Ectodermal cell (in vitro differentiated cells): ENCODE data around the gene APC2.

Experiments used
- H3K27ac ChIP-seq: 2 replicates; pipeline ENCODE4 v1.7.0; 2013; ENCODE audit warnings: mild to moderate bottlenecking, low read depth, low read length; ENCODE audit not compliant: insufficient read depth, poor library complexity, severe bottlenecking
- H3K27me3 ChIP-seq: 2 replicates; pipeline ENCODE4 v1.7.0; 2013; ENCODE audit warnings: mild to moderate bottlenecking, low read length; ENCODE audit not compliant: insufficient read depth, control insufficient read depth, poor library complexity, severe bottlenecking
- H3K36me3 ChIP-seq: one replicate; pipeline ENCODE4 v1.7.0; 2013; ENCODE audit warnings: low read length; ENCODE audit not compliant: control insufficient read depth, insufficient read depth
- H3K4me1 ChIP-seq: one replicate; pipeline ENCODE4 v1.7.0; 2013; ENCODE audit warnings: low read length; ENCODE audit not compliant: control insufficient read depth, insufficient read depth
- H3K4me3 ChIP-seq: 2 replicates; pipeline ENCODE4 v1.7.0; 2013; ENCODE audit warnings: low read depth, low read length, control low read depth; ENCODE audit not compliant: insufficient read depth
- H3K9me3 ChIP-seq: 2 replicates; pipeline ENCODE4 v1.7.0; 2013; ENCODE audit warnings: mild to moderate bottlenecking, low read length, moderate library complexity; ENCODE audit not compliant: control insufficient read depth
- WGBS, 2 experiments: methylation state at CpG; one replicate each; pipeline ENCODE4 v1.1.7; 2013; ENCODE audit warnings: missing lambda C conversion rate in 2 of 2; 5-methylcytosine and 5-hydroxymethylcytosine counted together

APC2 gene

DNA sequence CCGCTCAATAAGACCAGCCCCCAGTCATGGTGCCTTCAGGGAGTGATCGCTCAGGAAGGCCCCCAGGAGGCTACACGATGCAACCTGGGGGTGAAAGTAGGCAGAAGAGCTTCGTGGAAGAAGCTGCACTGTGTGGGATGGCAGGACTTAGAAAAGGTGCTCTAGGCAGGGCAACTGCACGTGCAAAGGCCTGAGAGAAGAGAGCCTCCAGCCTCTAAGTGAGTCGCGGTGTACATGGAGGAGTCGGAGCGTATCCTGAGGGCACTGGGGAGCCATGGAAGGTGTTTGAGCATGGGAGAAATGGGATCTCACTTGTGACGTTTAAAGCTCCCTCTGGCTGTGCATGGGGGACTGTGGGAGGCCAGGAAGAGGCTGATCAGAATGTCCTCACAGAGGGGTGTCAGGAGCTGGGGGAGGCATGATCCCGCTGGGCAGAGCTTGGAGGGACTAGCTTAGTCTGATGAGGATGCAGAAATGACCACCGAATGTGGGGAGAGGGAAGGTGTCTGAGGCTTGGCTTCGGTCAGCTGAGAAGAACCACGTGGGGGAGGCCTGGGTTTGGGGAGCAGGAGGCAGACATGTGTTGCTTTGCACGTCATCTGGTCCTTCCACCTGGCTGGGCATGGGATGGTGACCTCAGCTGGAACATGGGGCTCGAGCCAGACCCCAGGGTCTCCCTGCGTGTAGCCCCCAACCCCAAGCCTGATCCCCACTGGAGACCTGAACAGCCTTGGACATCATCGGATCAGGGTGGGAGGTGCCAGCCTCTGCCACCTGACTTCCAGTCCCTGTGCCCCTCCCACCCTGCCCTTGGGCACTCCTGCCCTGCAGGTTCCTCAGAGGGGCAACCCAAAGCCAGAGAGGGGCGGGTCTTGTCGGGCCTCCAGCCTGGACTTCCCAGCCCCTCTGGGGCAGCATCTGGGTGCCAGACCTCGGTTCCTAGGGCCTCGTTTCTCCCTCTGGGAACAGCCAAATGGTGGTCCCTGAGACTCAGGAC is 1.1 kb downstream of the APC2 start:
- Histone ChIP-seq H3K4me1 (peaks cover 25% of the 10 kb centered on the region), H3K4me3 (peak overlapping the region; percentile 30), H3K27me3 (peaks cover 96% of the 10 kb centered on the region), H3K27ac (peak overlapping the region; percentile 42), H3K36me3 (peaks cover 3% of the 10 kb centered on the region), H3K9me3 (no peaks in the 10 kb centered on the region)
- 60 to 62% methylated on average over 22 of the region's 22 CpGs for WGBS, 2 experiments

DNA sequence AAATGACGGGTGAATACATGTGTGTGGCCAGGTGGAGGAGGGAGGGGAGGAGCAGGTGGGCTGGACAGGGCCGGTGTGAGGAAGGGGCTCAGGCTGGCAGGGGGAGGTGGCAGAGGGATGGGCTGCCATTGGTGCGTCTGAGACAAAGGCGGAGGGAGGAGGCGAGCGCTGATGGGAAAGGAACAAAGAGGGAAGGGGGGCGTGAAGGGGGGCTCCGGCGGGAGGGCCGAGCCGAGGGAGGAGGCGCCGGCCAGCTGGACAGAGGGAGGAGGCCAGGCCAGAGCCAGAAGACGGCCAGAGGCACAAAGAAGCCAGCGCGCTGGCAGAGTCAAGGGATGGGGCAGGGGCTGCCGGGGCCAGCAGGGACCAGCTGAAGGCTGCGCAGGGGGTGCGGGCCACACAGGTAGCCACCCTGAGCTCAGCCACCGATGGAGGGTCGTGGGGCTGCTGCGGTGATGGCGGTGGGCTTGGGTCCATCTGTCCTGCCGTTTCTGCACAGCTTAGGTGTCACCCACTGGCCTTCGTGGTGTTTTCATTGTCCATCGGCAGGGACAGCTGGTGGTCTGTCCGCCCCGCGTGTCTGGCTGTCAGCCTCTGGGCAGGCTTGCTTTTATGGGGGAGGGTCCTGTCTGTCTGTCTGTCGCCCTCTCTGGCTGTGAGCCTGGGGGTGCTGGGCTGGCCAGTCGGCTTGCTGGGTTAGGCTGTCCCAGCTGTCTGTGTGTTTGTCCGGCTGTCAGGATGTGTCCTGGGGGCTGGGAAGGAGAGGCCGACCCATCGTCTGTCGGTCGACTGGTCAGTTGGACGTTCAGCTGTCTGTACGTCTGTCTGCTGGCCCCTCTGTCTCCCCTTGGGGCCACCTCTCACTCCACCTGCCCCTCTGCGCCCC is 2.2 kb downstream of the APC2 start:
- peaks cover 3% of the 10 kb centered on the region for H3K36me3 ChIP-seq
- peaks cover 94% of the 10 kb centered on the region for H3K27me3 ChIP-seq

DNA sequence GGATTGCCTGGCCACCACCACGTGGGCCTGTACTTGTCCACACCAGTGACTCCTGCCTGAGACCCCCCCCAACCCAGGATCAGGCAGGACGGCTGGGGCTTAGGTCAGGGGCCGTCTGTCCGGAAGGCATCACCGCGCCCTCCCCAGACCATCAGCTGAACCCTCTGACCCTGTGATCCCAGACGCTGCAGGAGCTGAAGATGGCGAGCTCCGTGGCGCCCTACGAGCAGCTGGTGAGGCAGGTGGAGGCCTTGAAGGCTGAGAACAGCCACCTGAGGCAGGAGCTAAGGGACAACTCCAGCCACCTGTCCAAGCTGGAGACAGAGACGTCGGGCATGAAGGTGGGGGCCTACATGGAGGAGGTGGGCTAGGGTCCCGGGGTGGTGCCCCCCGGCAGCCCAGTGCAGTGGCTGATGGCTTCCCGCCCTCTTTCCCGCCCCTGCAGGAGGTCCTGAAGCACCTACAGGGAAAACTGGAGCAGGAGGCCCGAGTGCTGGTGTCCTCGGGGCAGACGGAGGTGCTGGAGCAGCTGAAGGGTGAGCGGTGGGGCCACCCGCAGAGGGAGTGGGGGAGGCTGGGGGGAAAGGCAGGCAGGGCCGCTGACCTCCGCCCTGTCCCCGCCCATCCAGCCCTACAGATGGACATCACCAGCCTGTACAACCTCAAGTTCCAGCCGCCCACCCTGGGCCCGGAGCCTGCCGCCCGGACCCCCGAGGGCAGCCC is 3.0 kb downstream of the APC2 start:
- Histone ChIP-seq H3K4me1 (peaks cover 15% of the 10 kb centered on the region), H3K36me3 (peaks cover 3% of the 10 kb centered on the region), H3K27ac (peak overlapping the region; percentile 36), H3K27me3 (peaks cover 89% of the 10 kb centered on the region), H3K9me3 (no peaks in the 10 kb centered on the region), H3K4me3 (peak overlapping the region; percentile 15)
- WGBS, 2 experiments: 74 to 76% methylated on average over 30 of the region's 30 CpGs

More for the DNA sequence above, 2.2 kb downstream of the APC2 start:
- Histone ChIP-seq H3K4me1 (peaks cover 17% of the 10 kb centered on the region), H3K9me3 (no peaks in the 10 kb centered on the region), H3K4me3 (peak overlapping the region; percentile 15), H3K27ac (peak overlapping the region; percentile 42)
- 38 to 41% methylated on average over 39 of the region's 39 CpGs for WGBS, 2 experiments

DNA sequence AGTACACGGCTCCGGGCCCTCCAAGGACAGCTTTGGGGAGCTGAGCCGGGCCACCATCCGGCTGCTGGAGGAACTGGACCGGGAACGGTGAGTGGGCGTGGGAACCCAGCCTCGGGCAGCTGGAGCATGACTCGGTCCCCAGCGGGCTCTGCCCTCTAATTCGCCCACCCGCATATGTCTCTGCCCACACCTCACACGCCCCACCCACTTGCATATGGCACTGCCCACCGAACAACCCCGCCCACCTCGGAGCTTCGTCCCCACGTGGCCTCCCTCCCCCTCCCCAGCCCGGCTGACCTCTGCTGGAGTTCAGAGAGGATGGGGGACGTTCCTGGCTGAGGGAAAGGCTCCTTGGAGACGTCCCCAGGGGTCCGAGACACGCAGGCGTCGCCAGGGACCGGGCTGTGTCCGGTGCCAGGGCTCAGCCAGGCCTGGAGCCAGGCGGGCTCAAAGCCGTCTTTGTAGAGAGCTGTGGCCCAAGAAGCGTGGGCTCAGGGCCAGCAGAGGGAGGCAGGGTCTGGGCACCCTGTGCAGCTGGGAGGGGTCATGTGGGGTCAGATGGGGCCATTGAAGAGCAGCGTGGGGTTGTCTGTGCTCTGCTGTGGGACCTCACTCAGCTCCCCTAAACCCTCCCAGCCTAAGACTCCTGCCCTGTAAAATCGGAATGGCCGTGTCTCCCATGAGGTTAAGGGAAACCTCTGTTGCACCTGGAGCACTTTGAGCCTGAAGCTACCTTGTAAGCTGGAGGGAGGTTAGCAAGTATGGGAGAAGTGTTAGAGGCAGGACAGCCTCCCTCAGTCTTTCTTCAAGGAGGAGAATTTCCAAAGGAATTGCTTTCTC is 3.8 kb downstream of the APC2 start:
- Histone ChIP-seq H3K27me3 (peaks cover 81% of the 10 kb centered on the region), H3K9me3 (no peaks in the 10 kb centered on the region), H3K36me3 (peaks cover 3% of the 10 kb centered on the region), H3K4me1 (peaks cover 15% of the 10 kb centered on the region), H3K4me3 (no peak overlapping the region), H3K27ac (no peak overlapping the region)
- 47 to 53% methylated on average over 33 of the region's 33 CpGs for WGBS, 2 experiments

DNA sequence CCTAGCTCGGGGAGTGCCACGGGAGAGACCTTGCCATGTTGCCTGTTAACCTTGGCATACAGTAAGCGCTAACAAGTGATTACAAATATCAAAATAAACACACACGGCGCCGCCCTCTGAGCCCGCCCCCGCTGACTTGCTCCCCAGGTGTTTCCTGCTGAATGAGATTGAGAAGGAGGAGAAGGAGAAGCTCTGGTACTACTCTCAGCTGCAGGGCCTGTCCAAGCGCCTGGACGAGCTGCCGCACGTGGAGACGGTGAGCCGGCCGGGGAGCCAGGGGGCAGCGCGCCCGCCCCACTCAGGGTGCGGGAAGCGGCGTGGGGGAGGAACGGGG is 5.0 kb downstream of the APC2 start:
- WGBS, 2 experiments: 66 to 69% methylated on average over 21 to 22 of the region's 22 CpGs
- peaks cover 3% of the 10 kb centered on the region for H3K36me3 ChIP-seq
- H3K27ac ChIP-seq: no peak overlapping the region
- H3K4me1 ChIP-seq: peaks cover 15% of the 10 kb centered on the region
- no peak overlapping the region for H3K4me3 ChIP-seq
- peaks cover 68% of the 10 kb centered on the region for H3K27me3 ChIP-seq
- H3K9me3 ChIP-seq: no peaks in the 10 kb centered on the region

DNA sequence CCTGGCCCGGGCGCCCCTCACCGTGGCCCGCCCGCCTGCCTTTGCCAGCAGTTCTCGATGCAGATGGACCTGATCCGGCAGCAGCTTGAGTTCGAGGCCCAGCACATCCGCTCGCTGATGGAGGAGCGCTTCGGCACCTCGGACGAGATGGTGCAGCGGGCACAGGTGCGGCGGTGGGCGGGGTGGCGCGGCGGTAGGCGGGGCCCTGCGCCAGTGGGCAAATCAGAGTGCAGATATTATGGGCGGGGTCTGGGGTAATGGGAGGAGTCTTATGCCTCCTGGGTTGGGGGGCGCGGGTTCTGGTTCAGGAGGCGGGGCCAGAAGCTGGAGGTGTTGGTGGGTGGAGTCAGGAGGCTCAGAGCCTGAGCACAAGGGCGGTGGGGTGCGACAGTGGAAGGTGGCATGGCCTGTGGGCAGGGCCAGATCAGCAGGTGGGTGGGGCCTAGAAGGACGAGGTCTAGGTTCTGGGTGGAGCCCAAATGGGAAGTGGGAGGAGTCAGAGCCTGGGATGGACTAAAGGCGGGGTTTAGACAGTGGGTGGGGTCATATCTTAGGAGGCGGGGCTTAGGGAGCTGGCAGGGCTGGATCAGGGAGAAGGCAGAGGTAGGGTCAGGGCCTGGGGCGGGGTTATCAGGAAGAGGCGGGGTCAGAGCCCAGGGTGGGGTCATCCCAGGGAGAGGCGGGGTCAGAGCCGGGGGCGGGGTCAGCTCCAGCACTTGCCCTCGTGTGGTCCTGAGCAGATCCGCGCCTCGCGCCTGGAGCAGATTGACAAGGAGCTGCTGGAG is 5.6 kb downstream of the APC2 start:
- Histone ChIP-seq H3K9me3 (no peaks in the 10 kb centered on the region), H3K4me3 (no peak overlapping the region), H3K27me3 (peaks cover 63% of the 10 kb centered on the region), H3K4me1 (peaks cover 15% of the 10 kb centered on the region), H3K36me3 (peaks cover 3% of the 10 kb centered on the region), H3K27ac (no peak overlapping the region)
- WGBS, 2 experiments: 73 to 76% methylated on average over 42 of the region's 42 CpGs

DNA sequence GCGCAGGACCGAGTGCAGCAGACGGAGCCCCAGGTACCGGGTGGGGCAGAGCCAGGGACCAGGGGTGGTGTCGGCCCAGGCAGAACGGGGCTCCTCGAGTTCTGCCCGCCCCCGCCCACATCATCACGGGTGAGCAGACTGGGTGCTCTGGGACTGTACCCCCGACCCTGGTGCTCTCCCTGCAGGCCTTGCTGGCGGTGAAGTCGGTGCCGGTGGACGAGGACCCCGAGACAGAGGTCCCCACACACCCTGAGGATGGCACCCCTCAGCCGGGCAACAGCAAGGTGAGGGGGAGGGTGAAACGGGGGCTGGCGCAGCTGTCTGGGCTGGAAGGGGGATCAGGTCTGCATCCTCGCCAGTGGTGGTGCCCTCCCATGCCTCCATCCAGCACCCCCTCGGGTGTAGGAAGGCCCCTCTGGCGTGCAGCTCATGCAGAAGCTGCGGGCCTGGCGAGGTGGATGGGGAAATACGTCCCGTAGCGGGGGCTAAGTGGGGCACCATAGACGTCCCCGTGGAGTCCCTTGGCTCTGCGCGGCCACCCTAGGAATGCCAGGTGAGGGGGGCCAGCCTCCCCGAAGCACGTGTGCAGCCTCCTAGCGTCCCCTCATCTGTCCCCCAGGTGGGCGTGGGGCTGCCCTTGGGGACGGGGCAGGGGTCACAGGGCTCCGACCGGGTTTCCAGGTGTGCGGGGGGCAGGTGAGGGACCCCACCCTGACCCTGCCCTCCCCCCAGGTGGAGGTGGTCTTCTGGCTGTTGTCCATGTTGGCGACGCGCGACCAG is 6.4 kb downstream of the APC2 start:
- 92 to 93% methylated on average over 43 of the region's 43 CpGs for WGBS, 2 experiments
- H3K4me3 ChIP-seq: no peak overlapping the region
- peaks cover 14% of the 10 kb centered on the region for H3K4me1 ChIP-seq
- no peak overlapping the region for H3K27ac ChIP-seq
- H3K9me3 ChIP-seq: no peaks in the 10 kb centered on the region
- H3K36me3 ChIP-seq: peaks cover 3% of the 10 kb centered on the region
- peaks cover 55% of the 10 kb centered on the region for H3K27me3 ChIP-seq

DNA sequence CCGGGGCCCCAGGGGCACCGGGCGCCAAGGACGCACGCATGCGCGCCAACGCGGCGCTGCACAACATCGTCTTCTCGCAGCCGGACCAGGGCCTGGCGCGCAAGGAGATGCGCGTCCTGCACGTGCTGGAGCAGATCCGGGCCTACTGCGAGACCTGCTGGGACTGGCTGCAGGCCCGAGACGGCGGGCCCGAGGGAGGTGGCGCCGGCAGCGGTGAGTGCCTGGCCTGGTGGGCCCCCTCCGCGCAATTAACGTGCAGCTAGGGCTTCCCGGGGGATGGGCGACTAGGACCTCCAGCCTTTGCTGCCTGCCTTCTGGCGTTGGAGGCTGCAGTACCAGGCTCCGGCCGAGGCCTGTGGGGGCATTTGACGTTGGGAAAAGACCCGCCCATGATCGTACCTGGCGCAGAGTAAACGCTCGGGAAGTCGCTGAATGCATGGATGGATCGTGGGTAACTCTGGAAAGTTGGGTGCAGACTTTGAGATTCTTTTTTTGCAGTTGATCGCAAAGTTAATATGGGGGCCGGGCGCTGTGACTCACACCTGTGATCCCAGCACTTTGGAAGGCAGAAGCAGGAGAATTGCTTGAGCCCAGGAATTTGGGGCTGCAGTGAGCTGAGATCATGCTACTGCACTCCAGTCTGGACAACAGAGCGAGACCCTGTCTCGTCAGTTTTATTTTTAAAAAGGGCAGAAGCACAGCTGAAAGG is 7.3 kb downstream of the APC2 start:
- Histone ChIP-seq H3K4me1 (peaks cover 11% of the 10 kb centered on the region), H3K36me3 (peaks cover 3% of the 10 kb centered on the region), H3K4me3 (no peak overlapping the region), H3K9me3 (no peaks in the 10 kb centered on the region), H3K27me3 (peaks cover 47% of the 10 kb centered on the region), H3K27ac (no peak overlapping the region)
- WGBS, 2 experiments: 75 to 76% methylated on average over 48 of the region's 48 CpGs
